D721Med (cell line): ENCODE results near the gene TMEM61.

ENCODE experiments used
- DNase-seq: peaks from one replicate; pipeline ENCODE4 v3.0.0; 2011; ENCODE audit warnings: low spot score; ENCODE audit not compliant: insufficient read length
- FAIRE-seq: peaks from 2 replicates; lab custom pipeline; 2011; peaks lifted over from hg19 to GRCh38; lab: Jason Lieb, UNC
- CTCF ChIP-seq: IDR thresholded peaks from 2 replicates; pipeline ENCODE4 v1.5.1; 2012; ENCODE audit warnings: mild to moderate bottlenecking, control low read depth; ENCODE audit not compliant: insufficient read depth; ENCODE audit errors: missing control alignments

Gene TMEM61

DNA sequence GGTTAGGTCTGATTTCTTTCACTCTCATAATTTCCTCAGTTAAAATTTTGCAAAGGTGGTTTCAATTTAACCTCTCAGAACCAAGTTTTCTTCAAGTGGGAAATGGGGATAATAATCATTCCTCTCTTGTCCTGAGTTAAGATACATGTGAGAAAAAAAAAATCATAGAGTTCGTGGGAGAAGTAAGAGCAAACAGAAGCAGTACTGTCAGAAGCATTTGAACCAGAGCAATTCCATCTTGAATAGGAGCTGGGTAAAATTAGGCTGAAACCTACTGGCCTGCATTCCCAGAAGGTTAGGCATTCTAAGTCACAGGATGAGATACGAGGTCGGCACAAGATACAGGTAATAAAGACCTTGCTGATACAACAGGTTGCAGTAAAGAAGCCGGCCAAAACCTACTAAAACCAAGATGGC is 28.6 kb upstream of the TMEM61 start:
- FAIRE-seq, result no peak
- TF ChIP-seq CTCF, result no peak
- no peak for DNase-seq

DNA sequence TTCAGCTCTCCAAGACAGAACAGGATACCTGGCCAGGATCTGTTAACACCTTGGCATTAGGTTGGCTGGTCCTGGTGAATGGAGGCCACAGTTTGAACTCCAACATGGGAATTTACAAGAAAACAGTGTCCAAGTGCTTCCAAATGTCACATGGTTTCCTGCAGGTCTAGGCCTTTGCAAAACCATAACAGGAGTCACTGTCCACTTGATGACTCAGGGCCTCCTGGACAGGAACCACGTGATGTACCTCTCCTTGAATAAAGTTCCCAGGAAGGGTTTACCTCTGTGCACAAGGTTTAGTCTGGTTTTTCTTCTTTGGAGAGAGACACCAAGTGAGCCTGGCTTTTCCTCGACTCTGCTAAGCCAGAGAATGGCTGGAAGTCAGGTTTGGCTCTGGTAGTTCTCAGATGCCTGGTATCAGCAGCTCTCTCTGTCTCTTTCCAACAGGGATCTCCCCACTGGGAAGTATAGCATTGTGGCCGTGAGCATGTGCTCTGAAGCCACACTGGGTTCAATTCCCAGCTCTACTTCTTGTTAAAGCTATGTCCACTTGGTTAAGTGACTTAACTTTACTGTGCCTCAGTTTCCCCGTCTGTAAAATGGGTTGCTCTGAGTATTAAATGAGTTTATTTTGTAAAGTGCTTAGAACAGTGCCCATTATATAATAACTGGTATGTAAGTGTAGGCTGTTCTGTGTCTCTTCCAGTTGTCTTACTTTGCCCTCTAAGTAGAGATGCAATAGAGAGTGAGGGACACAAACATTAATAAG is 27.3 kb upstream of the TMEM61 start:
- no peak for FAIRE-seq

GRCh38 chr1:54953846-54954245 is 26.6 kb upstream of the TMEM61 start:
- no peak for TF ChIP-seq CTCF
- FAIRE-seq (no peak), DNase-seq (no peak)

More for the DNA sequence above, 27.3 kb upstream of the TMEM61 start:
- no peak for DNase-seq
- no peak for TF ChIP-seq CTCF

DNA sequence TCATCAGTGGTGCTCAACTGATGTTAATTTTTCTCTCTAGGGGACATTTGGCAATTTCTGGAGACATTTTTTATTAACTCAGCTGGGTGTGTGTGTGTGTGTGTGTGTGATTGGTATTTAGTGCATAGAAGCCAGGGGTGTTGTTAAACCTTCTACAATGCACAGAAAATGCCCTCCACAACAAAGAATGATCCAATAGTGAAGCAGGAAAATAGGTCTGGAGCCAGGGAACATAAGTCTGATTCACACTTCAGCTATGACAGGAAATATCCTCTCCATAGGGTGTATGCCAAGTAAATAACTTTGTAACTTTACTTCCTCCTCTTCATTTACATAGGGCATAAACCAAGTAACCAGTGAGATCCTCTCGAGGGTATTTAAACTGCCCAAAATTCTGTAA is 25.1 kb upstream of the TMEM61 start:
- no peak for TF ChIP-seq CTCF
- DNase-seq, result no peak
- FAIRE-seq, result no peak

- no peak for TF ChIP-seq CTCF
- no peak for FAIRE-seq
Observed at GRCh38 chr1:54956726-54957125, 23.7 kb upstream of the TMEM61 start.

GRCh38 chr1:54959241-54959640 is 21.2 kb upstream of the TMEM61 start:
- FAIRE-seq, result no peak

More at GRCh38 chr1:54956726-54957125, 23.7 kb upstream of the TMEM61 start:
- no peak for DNase-seq

More at GRCh38 chr1:54959241-54959640, 21.2 kb upstream of the TMEM61 start:
- no peak for DNase-seq
- TF ChIP-seq CTCF, result no peak
